ENCODE results near the gene FFAR1.

The FFAR1 gene, protein sequence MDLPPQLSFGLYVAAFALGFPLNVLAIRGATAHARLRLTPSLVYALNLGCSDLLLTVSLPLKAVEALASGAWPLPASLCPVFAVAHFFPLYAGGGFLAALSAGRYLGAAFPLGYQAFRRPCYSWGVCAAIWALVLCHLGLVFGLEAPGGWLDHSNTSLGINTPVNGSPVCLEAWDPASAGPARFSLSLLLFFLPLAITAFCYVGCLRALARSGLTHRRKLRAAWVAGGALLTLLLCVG (N-terminal part only)

DNA sequence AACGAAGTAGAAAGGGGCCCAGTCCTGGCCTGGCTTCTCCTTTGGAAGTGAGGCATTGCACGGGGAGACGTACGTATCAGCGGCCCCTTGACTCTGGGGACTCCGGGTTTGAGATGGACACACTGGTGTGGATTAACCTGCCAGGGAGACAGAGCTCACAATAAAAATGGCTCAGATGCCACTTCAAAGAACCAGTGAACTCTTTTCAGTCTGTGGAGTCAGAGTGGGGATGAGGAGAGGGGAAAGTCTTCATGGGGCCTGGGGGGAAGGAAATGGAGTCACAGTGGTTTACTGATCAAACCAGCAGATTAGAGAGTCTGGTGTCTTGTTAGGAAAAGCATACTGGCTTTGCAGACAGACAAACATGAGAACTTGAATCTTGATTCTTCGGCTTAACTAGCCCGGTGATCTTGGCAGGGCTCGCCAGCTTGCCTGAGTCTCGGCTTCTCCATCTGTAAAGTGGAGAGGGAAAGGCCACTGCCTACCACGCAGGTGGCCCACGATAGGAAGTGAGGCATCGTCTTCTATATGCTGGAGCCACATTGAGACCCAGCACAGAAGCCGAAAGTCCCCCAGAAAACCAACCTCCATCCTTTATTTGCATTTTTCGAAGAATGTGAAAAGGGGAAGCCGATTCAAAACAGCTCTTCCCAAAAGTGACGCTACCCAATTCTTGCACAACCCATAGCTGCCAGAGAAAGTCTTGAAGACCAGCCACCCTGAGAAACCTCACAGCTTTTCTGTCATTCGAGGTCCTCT lies at the start of gene FFAR1:
TSS of gene FFAR1 (plus strand) at position 732 of the 759 bp plus-strand sequence. CDS start 3,650 bp downstream, outside the sequence.
- peak; percentile 40 for DNase-seq (ENCODE audit: low spot score)

DNA sequence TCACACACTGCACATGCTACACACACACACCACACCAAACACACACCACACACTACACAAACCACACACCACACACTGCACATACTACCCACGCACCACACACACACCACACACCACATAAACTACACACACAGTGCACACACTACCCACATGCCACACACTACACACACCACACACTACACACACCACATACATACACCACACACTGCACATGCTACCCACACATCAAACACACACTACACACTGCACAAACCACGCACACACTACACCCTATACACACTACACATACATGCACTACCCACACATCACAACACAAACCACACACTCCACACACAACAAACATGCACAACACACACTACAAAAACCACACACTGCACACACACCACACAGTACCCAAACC lies 49.8 kb upstream of the FFAR1 start:
- no peak for DNase-seq (ENCODE audit: low spot score)

DNA sequence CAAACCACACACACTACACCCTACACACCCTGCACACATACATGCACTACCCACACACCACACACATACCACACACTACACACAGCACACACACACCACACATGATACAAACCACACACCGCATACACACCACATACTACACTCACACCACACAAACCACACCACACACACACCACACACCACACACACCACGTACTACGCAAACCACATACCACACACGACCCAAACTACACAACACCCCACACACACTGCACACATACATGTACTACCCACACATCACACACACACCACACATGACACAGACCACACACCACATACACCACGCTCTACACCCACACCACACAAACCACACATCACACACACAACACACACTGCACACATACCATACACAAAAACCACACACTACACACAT lies 49.1 kb upstream of the FFAR1 start:
- no peak for DNase-seq (ENCODE audit: low spot score)

DNA sequence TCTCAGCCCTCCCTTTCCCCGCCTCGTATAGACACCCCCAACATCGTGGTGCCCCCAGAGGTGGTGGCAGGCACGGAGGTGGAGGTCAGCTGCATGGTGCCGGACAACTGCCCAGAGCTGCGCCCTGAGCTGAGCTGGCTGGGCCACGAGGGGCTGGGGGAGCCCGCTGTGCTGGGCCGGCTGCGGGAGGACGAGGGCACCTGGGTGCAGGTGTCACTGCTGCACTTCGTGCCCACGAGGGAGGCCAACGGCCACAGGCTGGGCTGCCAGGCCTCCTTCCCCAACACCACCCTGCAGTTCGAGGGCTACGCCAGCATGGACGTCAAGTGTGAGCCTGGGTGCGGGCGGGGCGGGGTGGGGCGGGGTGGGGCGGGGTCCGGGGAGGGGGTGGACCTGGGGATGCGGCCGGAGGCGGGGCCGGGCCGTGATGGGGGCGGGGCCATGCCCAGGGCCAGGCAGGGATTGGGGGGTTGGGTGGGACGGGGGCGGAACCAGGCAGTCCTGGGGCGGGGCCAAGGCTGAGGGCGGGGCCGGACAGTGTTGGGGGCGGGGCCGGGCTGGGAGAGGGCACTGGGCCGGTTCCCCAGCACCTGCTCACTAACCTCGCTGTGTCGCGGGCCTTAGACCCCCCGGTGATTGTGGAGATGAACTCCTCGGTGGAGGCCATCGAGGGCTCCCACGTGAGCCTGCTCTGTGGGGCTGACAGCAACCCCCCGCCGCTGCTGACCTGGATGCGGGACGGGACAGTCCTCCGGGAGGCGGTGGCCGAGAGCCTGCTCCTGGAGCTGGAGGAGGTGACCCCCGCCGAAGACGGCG lies 48.0 kb upstream of the FFAR1 start:
- peak; percentile 70 for DNase-seq (ENCODE audit: low spot score)

DNA sequence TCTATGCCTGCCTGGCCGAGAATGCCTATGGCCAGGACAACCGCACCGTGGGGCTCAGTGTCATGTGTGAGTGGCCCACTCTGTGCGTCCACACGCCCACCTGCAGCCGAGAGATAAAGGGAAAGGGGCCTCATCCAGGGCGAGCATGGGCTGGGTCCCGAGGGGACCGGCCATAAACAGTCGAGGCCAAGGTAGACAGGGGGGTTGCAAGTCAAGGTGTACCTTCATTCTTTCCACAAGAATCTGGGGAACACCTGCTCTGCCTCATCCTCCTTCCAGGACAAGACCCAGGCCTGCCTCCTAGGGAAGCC lies 47.4 kb upstream of the FFAR1 start:
- DNase-seq (ENCODE audit: low spot score), result no peak

DNA sequence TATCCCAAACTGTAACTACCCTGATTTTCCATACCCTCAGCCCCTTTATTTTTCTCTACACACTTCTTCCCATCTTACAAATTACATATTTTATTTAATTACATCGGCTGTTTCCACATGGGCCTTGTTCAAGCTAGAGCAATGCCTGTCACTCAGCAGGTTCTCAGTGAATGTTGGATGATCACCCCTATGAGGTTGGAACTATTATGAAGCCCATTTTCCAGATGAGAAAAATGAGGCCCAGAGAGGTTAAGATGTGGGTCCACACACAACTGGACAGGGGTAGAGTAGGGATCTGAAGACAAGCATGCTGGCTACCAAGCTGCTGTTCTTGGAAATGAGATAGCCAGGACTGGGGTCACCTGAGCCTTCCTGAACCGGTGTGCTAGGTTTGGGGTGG lies 45.7 kb upstream of the FFAR1 start:
- no peak for DNase-seq (ENCODE audit: low spot score)

DNA sequence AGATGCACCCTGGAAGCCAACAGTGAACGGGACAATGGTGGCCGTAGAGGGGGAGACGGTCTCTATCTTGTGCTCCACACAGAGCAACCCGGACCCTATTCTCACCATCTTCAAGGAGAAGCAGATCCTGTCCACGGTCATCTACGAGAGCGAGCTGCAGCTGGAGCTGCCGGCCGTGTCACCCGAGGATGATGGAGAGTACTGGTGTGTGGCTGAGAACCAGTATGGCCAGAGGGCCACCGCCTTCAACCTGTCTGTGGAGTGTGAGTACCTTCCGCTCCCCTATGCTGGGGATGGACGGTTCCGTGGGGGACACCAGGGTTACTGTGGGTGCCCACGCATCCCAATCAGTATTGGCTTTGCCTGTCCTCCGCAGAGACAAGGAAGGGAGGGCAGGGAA lies 45.3 kb upstream of the FFAR1 start:
- DNase-seq (ENCODE audit: low spot score), result no peak

DNA sequence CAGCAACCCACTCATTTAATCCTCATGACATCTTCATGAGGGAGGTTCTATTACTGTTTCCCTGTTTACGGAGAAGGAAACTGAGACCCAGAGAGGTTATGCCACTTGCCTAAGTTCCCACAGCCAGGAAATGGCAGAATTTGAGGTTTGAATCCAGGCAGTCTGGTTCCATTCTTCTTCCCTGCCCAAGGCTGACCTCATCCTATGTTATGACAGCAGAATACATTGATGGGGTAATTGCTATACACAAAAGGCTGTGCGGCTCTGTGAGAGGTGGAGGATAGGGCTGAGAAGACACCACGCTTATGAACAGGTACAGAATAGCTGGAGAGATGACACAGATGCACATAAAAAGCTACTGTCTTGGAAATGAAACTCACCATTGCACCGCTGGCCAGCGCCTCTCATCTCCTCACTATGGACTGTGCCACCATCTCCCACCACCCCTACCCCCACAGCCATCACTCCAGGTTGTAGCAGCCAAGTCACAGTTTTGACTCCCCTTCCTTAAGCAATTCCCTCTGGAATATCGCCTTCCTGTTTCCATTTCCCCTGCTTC lies 44.3 kb upstream of the FFAR1 start:
- no peak for DNase-seq (ENCODE audit: low spot score)

DNA sequence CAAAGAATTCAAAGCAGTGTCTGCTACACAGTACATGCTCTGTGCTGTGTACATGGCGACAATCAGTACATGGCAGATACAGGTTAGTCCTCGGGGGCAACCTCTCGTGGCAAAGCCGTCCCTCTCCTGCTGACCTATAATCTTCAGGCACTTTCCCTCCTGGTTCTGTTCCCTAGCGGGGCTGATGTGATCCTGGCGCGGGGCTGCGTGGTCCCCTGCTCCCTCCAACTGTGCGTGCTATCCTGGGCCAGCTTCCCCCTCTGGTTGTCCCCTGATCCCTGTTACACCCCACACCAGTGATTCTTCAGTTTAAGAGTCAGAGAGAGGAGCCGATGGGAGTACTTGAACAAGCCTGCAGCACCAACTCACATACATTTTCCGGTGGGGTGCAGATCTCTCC lies 43.7 kb upstream of the FFAR1 start:
- DNase-seq (ENCODE audit: low spot score), result no peak

DNA sequence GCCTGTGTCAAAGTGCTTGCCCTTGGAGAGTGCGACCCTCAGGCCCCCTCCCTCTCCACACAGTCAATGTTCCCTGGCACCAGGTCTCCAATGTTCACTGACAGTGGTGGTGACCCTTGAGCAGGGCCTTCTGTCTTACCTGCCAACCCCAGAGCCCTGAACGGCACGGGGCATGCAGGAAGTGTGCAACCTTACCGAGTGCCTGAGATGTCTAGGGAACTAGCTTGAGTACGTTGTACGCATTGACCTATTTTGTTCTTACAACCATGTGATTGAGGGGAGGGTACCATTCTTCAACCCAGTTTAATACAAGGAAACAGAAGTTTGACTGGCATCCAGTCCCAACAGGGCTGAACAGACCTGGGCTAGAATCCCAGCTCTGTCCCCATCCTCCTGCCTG lies 42.5 kb upstream of the FFAR1 start:
- no peak for DNase-seq (ENCODE audit: low spot score)

DNA sequence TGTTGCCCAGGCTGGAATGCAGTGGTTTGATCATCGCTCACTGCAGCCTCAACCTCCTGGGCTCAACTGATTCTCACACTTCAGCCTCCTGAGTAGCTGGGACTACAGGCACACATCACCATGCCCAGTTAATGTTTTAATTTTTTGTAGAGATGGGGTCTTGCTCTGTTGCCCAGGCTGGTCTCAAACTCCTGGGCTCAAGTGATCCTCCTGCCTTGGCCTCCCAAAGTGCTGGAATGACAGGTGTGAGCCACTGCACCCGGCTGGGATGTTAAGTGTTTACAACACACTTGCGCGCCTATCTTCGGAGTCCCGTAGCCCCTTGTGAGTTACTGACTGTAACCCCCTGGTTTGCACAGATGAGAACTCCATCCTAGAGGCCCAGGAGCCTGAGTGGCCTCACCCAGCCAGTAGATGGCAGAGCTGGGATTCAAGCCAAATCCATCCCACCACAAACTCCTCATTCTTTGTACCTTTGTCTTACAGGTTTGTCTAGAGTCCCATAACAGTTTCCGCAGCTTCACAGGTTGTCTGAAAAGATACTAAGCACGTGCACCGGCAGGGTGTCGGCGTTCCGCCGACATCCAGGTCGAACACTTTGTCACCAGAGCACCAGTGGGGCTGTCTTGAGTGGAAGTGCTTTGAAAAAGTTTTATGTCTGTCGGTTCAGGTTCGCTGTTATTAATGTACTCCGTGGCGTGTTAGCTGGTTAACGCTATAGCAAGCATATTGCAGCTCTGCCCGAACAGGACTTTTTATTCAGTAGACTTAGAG lies 41.0 kb upstream of the FFAR1 start:
- DNase-seq (ENCODE audit: low spot score), result no peak

DNA sequence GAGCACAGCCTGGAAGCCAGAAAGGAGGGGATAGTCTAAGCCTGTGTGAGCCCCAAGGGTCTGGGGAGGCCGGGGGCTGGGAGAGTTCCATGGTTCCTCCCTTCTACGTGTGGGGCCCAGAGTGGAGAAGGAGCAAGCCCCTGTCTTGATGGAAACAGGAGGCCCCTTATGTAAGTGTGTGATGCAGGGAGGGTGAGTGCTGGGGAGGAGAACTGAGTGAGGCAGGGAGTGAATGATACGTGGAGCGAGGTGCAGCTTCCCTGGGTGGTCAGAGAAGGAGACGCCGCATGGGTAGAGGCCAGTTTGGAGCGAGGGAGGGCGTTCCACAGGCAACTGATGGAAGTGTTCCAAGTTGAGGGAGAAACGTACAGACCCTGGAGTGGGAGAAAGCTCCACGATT lies 39.8 kb upstream of the FFAR1 start:
- DNase-seq (ENCODE audit: low spot score), result no peak

DNA sequence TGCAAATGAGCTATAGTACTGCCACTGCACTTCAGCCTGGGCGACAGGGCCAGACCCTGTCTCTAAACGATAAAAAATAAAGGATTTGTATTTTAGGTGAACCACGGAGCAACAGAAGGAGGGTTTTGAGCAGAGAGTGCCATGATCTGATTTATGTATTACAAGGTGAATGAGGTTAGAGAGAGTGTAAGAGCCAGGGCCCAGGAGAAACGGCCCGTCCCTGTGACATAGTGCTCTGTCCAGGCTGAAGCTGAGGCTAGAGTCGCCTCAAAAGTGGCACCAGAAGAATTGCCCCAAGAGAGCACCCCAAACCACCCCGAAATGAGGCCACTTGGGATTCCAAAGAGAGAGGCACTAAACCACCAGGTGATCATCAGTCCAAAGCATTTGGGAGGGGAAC lies 38.8 kb upstream of the FFAR1 start:
- no peak for DNase-seq (ENCODE audit: low spot score)

DNA sequence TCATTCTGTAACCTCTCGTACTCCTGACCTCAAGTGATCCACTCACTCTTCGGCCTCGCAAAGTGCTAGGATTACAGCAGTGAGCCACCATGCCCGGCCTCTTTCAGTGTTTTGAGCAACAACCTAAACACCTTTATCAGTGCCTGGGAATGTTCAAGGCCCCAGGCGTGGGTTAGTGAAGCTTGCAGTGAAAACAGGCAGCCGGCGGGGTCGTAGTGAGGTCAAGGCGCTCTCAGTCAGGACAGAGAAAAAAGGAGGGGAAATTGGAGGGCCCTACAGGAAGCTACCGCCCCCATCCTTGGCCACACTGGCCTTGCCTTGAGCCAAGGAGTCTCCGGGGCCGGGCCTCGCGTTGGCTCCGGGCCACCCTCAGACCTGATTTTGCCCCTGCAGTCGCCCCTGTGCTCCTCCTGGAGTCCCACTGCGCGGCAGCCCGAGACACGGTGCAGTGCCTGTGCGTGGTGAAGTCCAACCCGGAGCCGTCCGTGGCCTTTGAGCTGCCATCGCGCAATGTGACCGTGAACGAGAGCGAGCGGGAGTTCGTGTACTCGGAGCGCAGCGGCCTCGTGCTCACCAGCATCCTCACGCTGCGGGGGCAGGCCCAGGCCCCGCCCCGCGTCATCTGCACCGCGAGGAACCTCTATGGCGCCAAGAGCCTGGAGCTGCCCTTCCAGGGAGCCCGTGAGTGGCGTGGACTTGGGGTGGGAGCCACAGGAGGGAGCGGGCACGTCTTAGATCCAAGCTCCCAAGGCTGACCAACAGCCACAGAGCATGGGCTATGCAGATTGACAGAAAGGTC lies 38.0 kb upstream of the FFAR1 start:
- DNase-seq (ENCODE audit: low spot score), result no peak

DNA sequence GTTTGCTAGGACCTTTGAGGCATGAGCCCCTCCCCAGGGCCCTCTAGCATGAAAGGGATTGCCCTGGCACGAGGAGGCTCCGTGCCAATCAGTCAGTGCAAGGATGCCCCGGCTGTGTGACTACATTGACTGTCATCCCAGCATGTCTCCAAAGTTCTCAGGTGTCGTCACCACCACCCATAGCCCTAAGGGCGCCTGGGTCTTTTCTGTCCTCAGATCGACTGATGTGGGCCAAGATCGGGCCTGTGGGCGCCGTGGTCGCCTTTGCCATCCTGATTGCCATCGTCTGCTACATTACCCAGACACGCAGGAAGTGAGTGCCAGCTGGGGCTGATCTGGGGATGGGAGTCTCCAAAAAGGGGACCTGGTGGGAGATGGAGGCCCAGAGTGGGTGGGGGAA lies 37.4 kb upstream of the FFAR1 start:
- DNase-seq (ENCODE audit: low spot score), result no peak

DNA sequence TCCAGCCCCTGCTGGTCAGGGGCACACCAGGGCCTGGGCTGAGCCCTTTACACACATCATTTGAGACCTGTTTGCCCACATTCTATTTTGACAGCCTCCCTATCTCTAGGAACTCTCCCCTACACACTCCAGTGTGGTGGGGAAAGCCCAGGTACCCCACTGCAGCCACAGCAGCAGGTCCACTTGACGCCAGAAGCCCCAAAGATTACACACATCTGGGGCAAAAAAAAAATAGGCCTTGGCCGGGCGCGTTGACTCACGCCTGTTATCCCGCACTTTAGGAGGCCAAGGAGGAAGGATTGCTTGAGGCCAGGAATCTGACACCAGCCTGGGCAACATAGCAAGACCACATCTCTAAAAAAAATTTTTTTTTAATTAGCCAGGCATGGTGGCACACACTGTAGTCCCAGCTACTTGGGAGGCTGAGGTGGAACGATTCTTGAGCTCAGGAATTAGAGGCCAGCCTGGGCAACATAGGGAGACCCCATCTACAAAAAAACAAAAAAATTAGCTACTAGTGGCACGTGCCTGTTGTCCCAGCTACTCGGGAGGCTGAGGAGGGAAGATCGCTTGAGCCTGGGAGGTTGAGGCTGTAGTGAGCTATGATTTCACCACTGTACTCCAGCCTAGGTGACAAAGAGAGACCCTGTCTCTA lies 36.8 kb upstream of the FFAR1 start:
- no peak for DNase-seq (ENCODE audit: low spot score)

DNA sequence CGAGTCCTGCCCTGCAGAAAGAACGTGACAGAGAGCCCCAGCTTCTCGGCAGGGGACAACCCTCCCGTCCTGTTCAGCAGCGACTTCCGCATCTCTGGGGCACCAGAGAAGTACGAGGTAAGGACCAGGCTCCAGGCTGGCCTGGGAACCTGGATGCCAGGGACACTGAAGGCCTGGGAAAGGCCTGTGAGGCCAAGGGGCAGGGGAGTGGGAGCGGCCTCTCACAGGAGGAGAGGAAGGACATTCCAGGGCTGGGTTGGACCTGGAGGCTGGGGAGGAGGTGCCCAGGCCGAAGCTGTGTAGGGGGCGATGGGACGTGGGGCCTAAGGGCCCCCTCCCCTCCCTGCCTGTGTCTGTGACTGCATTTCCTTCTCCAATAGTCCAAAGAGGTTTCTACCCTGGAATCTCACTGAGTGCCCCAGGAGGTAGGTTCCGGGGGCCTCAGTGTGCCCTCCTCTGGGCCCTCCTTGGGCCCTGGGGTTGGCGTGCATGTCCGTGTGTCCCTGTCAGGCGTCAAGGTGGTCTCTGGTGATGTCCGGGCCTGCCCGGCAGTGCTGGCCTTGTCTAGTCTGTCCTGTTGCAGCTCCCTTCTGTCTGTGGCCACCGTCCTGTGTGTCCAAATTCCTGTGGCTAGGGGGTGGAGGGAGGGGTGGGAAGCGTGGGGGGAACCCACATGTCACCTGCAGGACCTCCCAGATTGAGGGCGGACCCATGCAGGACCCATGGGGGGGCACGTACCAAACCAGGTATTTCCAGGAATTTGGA lies 35.6 kb upstream of the FFAR1 start:
- DNase-seq (ENCODE audit: low spot score), result no peak

DNA sequence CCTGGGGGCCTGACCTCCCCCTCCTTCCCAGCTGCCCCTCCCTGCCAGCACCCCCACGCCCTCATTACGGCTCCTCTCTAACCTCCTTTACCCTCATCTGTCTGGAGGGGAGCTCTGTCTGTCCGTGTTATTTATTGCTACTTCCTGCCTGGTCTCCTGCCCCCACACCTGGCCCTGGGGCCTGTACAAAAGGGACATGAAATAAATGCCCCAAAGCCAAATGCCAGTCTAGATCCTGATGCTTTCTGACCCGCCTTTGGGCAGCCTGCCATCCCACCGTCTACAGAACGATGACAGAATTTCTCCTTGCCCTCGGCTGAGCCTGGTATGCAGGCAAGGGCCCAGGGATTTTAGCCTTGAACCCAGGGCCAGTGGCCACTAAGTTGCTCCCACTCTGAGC lies 34.1 kb upstream of the FFAR1 start:
- DNase-seq (ENCODE audit: low spot score), result no peak

DNA sequence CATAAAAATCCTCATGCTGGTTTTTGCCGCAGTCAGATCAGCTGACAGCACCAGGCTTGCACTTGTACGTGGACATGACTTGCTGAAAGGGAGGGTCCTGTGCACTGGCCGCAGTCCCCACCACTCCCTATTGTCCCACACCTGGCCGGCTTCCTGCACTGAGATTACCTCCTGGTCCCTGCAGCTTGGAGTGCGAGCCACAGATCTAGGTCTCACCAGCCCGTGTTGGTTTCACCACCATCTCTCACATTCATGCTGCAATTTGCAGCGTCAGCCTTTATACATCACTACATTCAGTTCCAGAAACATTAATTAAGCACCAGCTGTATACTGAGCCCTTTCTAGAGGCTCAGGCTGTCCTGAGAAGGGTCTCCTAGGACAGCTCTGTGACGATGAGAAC lies 33.7 kb upstream of the FFAR1 start:
- DNase-seq (ENCODE audit: low spot score), result no peak
